ENCODE measurements around the gene SMAP2.

SMAP2 gene

GRCh38 chr1:40360631-40361030 lies 12.9 kb upstream of the SMAP2 start:
- no peak for DNase-seq
- H3K36me3 ChIP-seq (replicated peaks; ENCODE audit: insufficient read depth, low read length) = no peaks in the 10 kb centered on the region
- no peaks in the 10 kb centered on the region for H3K27me3 ChIP-seq (replicated peaks; ENCODE audit: insufficient read depth, low read length)
- H3K9ac ChIP-seq (ENCODE audit: low read length) = no peak overlapping the region
- no peak overlapping the region for H3K4me3 ChIP-seq (ENCODE audit: low read length)
- H3K4me2 ChIP-seq (ENCODE audit: low read depth, low read length) = no peak overlapping the region
- H3K79me2 ChIP-seq (ENCODE audit: low read length) = no peaks in the 10 kb centered on the region
- TF ChIP-seq EZH2phosphoT487 (IDR thresholded peaks at IDR 0.05; ENCODE audit: low read length) = no peak
- no peak for TF ChIP-seq EZH2 (optimal IDR thresholded peaks at IDR 0.05; ENCODE audit: low read depth, low read length)
- TF ChIP-seq CTCF (IDR thresholded peaks at IDR 0.05; ENCODE audit: low read length) = no peak
- no peak overlapping the region for H2AFZ ChIP-seq (ENCODE audit: low read length)
- H3K9me3 ChIP-seq (replicated peaks; ENCODE audit: insufficient read depth, low read length) = no peaks in the 10 kb centered on the region
- no peak overlapping the region for H3K27ac ChIP-seq (ENCODE audit: low read length)
- no peaks in the 10 kb centered on the region for H3K4me1 ChIP-seq (ENCODE audit: low read length)
- H3K9me2 ChIP-seq (replicated peaks; ENCODE audit: insufficient read depth, low read length) = no peaks in the 10 kb centered on the region
- no peaks in the 10 kb centered on the region for H3F3A ChIP-seq (ENCODE audit: insufficient read depth, low read length)
- H4K20me1 ChIP-seq (ENCODE audit: insufficient read depth, low read length) = no peaks in the 10 kb centered on the region

GRCh38 chr1:40361201-40361600 lies 12.3 kb upstream of the SMAP2 start:
- no peaks in the 10 kb centered on the region for H3K36me3 ChIP-seq (replicated peaks; ENCODE audit: insufficient read depth, low read length)
- no peaks in the 10 kb centered on the region for H3K9me3 ChIP-seq (replicated peaks; ENCODE audit: insufficient read depth, low read length)
- no peaks in the 10 kb centered on the region for H4K20me1 ChIP-seq (ENCODE audit: insufficient read depth, low read length)
- H3K79me2 ChIP-seq (ENCODE audit: low read length) = no peaks in the 10 kb centered on the region
- H3K4me1 ChIP-seq (ENCODE audit: low read length) = no peaks in the 10 kb centered on the region
- H3K27me3 ChIP-seq (replicated peaks; ENCODE audit: insufficient read depth, low read length) = no peaks in the 10 kb centered on the region
- no peak overlapping the region for H2AFZ ChIP-seq (ENCODE audit: low read length)
- H3K4me2 ChIP-seq (ENCODE audit: low read depth, low read length) = no peak overlapping the region
- no peak overlapping the region for H3K4me3 ChIP-seq (ENCODE audit: low read length)
- no peaks in the 10 kb centered on the region for H3K9me2 ChIP-seq (replicated peaks; ENCODE audit: insufficient read depth, low read length)
- no peak overlapping the region for H3K9ac ChIP-seq (ENCODE audit: low read length)
- TF ChIP-seq CTCF (IDR thresholded peaks at IDR 0.05; ENCODE audit: low read length) = no peak
- TF ChIP-seq EZH2phosphoT487 (IDR thresholded peaks at IDR 0.05; ENCODE audit: low read length) = no peak
- no peak for TF ChIP-seq EZH2 (optimal IDR thresholded peaks at IDR 0.05; ENCODE audit: low read depth, low read length)
- H3F3A ChIP-seq (ENCODE audit: insufficient read depth, low read length) = no peaks in the 10 kb centered on the region
- H3K27ac ChIP-seq (ENCODE audit: low read length) = no peak overlapping the region
- DNase-seq = no peak

GRCh38 chr1:40361637-40362036 lies 11.9 kb upstream of the SMAP2 start:
- Histone ChIP-seq H3K4me2 (ENCODE audit: low read depth, low read length) (no peak overlapping the region), H3F3A (ENCODE audit: insufficient read depth, low read length) (no peaks in the 10 kb centered on the region), H2AFZ (ENCODE audit: low read length) (no peak overlapping the region), H3K4me3 (ENCODE audit: low read length) (no peak overlapping the region), H3K4me1 (ENCODE audit: low read length) (no peaks in the 10 kb centered on the region), H3K36me3 (replicated peaks; ENCODE audit: insufficient read depth, low read length) (no peaks in the 10 kb centered on the region), H3K9ac (ENCODE audit: low read length) (no peak overlapping the region), H3K9me3 (replicated peaks; ENCODE audit: insufficient read depth, low read length) (no peaks in the 10 kb centered on the region), H4K20me1 (ENCODE audit: insufficient read depth, low read length) (no peaks in the 10 kb centered on the region), H3K79me2 (ENCODE audit: low read length) (no peaks in the 10 kb centered on the region), H3K9me2 (replicated peaks; ENCODE audit: insufficient read depth, low read length) (no peaks in the 10 kb centered on the region), H3K27me3 (replicated peaks; ENCODE audit: insufficient read depth, low read length) (no peaks in the 10 kb centered on the region), H3K27ac (ENCODE audit: low read length) (no peak overlapping the region)
- no peak for DNase-seq
- TF ChIP-seq EZH2phosphoT487 (IDR thresholded peaks at IDR 0.05; ENCODE audit: low read length) (no peak), EZH2 (optimal IDR thresholded peaks at IDR 0.05; ENCODE audit: low read depth, low read length) (no peak), CTCF (IDR thresholded peaks at IDR 0.05; ENCODE audit: low read length) (no peak)

Data from MM.1S (cell line).